Activated T-cell treated with anti-CD3 and anti-CD28 coated beads for 4 hours (primary cell): ENCODE results near the gene SMIM5.

Experiments used
- DNase-seq: peaks from one replicate; pipeline ENCODE4 v3.0.0-alpha.2; 2020

The SMIM5 gene

GRCh38 chr17:75642182-75642783 is 9.0 kb downstream of the SMIM5 start:
- no peak for DNase-seq

- DNase-seq: no peak
Observed at GRCh38 chr17:75642784-75643642, 9.8 kb downstream of the SMIM5 start.

DNA sequence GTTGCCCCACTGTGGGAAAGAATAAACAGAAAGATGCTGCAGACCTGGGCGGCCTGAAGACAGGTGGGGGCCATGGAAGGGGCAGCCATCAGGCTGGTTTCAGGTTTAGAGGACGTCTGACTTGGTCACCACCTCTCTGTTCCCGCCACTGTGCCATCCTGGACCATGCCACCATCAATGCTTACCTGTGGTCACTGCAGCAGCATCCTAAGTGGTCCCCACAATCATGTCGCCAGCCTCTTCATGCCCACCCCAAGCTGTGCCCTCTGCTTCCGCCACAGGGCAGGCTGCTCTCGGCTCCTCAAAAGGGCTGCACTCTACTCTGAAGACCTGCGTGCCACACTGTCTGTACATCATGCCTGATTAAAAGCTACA is 10.4 kb downstream of the SMIM5 start:
- DNase-seq: no peak

GRCh38 chr17:75645501-75645888 is 12.3 kb downstream of the SMIM5 start:
- DNase-seq: no peak

- DNase-seq: no peak
Observed at GRCh38 chr17:75645889-75646637, 12.8 kb downstream of the SMIM5 start.

DNA sequence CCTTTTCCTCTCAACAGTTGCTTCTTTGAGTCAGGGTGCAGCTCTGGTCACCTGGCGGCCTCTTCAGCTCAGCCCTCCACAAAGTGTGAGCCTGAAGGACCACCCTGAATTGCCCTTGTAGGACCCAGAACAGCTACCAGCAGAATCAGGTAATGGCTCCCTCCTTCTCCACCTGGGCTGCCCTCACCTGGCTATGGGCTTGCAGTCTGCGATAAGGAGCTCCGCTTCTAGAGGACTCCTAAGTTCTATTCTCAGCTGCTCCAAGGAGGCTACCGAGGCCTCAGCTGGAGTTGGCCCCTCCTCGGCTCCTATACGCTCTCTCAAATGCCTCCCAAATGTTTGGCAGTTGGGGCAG is 13.4 kb downstream of the SMIM5 start:
- no peak for DNase-seq

DNA sequence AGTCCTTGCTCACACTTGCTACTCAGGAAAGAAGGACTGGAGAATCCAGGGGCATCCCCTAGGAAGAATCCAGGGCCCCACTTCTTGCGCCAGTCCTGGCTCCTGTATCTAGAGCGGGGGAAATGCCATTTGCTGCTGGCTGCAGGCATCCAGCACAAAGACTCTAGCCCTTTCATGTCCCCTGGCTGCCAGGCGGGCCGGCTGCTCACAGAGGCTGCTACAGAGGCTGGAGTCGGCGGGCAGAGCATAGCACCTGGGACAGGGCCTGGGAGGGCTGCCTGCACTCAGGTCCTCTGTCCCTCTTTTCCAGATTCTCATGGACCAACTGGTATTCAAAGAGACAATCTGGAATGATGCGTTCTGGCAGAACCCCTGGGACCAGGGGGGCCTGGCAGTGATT is 13.8 kb downstream of the SMIM5 start:
- no peak for DNase-seq

DNA sequence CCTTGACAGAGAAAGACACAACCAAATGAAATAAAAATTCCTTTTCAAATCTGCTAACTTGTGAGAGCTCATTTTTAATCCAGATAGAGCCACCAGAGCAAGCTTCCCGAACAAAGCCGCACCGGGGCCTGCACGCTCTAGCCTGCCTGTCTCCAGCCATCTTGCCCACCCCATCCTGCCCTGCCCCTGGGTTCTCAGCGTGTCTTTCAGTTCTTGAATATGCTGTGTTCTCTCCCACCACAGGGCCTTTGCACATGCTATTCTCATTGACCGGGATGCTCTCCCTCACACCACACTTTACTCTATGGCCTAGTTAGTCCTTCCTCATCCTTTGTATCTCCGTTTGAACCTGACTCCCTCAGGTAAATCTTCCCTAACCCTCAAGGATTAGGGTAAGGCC is 14.7 kb downstream of the SMIM5 start:
- no peak for DNase-seq

DNA sequence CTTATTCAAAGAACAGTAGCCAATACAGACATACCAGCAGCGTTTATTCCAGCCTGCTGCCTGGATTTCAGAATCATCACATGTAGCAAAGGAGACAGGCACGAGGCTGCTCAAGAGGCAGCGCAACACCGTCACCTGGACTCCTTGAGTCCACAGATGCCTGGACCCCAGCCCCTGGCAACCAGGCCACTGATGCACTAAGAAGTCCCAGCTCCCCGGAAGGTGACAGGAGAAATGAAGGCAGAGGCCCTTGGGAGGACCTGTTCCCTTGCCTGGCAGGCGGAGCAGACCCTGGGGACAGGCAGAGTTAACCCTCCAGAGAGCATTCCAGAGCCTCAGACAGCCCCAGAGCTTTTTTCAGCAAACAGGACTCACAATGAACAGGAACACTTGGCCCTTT is 16.5 kb downstream of the SMIM5 start:
- DNase-seq: no peak

DNA sequence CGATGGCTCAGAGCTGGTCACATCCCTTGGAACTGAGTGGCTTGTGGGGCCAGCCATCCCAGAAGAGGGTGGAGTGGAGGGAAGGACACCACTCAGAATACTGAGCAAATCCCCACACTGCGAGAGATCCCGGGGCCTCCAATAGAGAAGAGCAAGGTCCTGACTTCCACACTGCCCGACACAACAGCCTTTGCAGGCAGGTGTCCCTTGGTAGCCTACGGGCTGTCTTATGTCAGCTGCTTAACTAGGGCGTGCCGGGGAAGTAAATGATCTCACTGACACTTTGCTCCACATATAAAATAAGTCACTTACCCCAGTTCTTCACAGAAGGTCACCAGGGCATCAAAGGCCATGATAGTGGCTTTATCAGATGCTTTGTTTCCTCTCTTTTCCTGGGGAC is 17.6 kb downstream of the SMIM5 start:
- DNase-seq: no peak

DNA sequence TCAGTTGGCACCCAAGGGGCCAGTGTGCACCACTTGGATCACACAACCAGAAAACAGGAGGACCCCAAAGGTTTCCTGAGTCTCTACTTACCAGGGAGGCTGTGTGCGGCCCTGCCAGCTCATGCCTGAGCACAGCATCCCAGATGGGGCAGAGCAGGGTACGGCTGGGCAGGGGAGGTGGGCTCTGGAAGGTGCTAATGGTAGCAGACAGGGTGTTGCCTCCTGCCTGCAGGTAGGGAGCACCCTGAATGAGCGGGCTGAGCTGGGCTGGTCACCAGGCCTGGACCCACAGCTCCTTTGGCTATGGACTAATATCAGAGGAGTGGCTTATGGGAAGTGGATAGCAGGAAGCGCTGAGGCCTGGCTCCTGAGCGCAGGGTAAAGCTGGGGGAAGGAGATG is 19.1 kb downstream of the SMIM5 start:
- no peak for DNase-seq

DNA sequence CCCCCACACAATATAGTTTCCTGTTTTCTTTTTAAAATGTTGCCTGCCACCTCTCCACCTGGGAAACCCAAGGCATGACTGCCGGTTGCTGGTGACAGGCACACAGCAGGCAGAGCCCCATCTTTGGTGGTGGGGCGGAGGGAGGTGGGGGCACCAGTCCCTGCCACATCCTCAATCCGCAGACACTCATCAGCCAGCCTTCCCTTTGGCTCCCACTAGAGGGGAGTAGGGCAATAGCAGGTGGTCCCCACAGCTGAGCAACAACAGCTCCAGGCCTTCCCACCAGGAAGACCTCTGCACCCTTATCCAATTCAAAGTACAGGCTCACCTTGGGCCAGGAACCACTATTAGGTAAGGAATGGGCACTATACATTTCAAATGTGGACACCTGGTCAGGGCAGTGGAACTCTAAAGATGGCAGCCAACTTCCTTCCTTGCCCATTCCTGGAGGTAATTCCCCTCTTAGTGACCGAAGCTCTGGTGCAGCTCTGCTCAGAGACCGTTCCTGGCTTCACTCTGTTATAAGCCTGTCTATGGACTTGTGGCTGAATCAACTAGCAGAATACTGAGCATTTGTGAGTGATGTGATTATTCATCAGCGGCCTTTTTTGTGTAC is 19.8 kb downstream of the SMIM5 start:
- DNase-seq: peak; percentile 10

DNA sequence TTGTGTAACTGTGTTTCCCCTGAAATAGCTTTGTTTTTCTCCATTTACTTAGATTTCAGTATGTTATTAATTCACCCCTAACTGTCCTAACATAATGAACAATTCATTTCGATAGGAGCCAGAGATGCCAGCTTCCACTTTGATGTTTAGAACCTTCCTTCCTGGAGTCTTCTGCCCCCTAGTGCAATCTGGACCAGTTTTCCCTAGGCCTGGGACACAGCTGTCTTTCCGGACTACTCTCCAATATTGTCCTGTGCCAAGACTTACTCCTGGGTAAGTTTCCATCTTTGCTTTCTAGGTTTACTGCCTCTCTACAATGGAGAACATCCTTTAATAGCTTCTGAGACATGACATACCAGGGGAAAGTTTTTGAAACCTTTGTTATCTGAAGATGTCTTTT is 20.9 kb downstream of the SMIM5 start:
- no peak for DNase-seq

- DNase-seq: no peak
Observed at GRCh38 chr17:75658237-75658636, 25.0 kb downstream of the SMIM5 start.

DNA sequence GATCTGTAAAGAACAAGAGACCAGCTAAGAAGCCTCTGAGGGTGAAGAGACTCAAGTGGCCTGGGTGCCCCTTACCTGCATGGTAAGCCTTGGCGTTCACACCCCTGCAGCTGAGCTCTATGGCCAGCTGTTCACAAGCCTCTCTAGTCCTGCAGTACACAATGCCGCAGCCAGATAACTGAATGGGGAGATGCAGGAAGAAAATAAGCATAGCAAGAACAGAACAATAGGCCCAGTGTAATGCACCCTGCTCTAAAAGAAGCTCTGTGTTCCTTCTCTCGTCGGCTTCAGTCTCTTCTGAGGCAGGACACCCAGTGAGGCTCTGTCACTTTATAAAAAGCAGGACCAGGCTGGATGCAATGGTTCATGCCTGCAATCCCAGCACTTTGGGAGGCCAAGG is 28.3 kb downstream of the SMIM5 start:
- no peak for DNase-seq

- DNase-seq: no peak
Observed at GRCh38 chr17:75662511-75662910, 29.3 kb downstream of the SMIM5 start.

DNA sequence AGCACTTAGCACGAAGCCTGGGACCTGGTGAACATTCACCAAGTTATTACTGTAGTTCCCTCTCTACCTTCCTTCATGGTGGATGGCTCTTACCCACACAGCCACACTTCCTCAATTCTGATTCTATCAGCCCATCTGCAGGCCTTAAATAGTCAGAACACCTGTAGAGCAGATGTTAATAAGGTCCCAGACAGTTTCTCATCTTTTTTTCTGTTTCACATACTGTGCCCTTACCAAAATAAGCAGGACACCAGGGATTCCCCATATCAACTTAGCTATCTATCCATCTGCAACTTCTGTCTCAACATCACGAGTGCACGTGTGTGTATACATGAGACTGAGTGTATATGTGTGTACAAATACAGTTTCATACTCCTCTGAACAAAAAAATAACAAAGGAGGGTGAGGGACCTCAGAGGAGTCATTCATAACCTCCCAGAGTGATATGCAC is 30.9 kb downstream of the SMIM5 start:
- DNase-seq: no peak

- no peak for DNase-seq
Observed at GRCh38 chr17:75665981-75666380, 32.7 kb downstream of the SMIM5 start.

- DNase-seq: peak; percentile 96
Observed at GRCh38 chr17:75666959-75667790, 33.9 kb downstream of the SMIM5 start, which contains the start of the genes RECQL5 and SAP30BP. RECQL5 (minus strand) TSS chr17:75667154; CDS start chr17:75666557, 597 bp downstream. SAP30BP (plus strand) TSS chr17:75667338; CDS start chr17:75667373, 35 bp downstream.

- DNase-seq: no peak
Observed at GRCh38 chr17:75667825-75668224, 34.6 kb downstream of the SMIM5 start.

GRCh38 chr17:75668489-75668888 is 35.3 kb downstream of the SMIM5 start:
- no peak for DNase-seq

GRCh38 chr17:75670868-75671267 is 37.6 kb downstream of the SMIM5 start:
- no peak for DNase-seq
